Suppressor macrophage (primary cell): ENCODE data around the gene NMUR1.
"Not testable (repeated sequence)": the region's sequence is repeated elsewhere in the genome, so short reads cannot be mapped to it uniquely, and the experiment has no call there.

ENCODE experiments used
- DNase-seq, 4 experiments: peaks; one replicate each; pipeline ENCODE4 v3.0.0-alpha.2; 2020 to 2022
- total RNA-seq, 17 experiments: gene quantifications; one replicate each; lab custom pipeline; 2026; ENCODE audit warnings: mixed read lengths in 6 of 17, inconsistent platforms in 3 of 17; lab: John Stamatoyannopoulos, UW

The NMUR1 gene
- total RNA-seq, result 0 to 2.8 (median 0) reads per million in 17 experiments

- peak; percentile 52 to 82 (median 71) for DNase-seq
Measured at GRCh38 chr2:231530099-231531011, at the start of gene NMUR1. Gene NMUR1, minus strand, starts transcription at chr2:231530445. Its CDS starts 84 bp downstream, at chr2:231530361.

GRCh38 chr2:231579560-231579959, 49.3 kb upstream of the NMUR1 start:
- no peak for DNase-seq

- not testable (repeated sequence) for DNase-seq
Measured at GRCh38 chr2:231578655-231579054, 48.4 kb upstream of the NMUR1 start.

- no peak for DNase-seq
Measured at GRCh38 chr2:231576465-231576864, 46.2 kb upstream of the NMUR1 start.

- DNase-seq, result no peak
Measured at GRCh38 chr2:231575612-231576256, 45.5 kb upstream of the NMUR1 start.

- DNase-seq, result no peak
Measured at GRCh38 chr2:231573698-231574421, 43.6 kb upstream of the NMUR1 start.

- DNase-seq, result no peak
Measured at GRCh38 chr2:231573096-231573495, 42.9 kb upstream of the NMUR1 start.

GRCh38 chr2:231571661-231572191, 41.5 kb upstream of the NMUR1 start:
- DNase-seq, result no peak

- not testable (repeated sequence) for DNase-seq
Measured at GRCh38 chr2:231570915-231571314, 40.7 kb upstream of the NMUR1 start.

GRCh38 chr2:231568785-231569435, 38.7 kb upstream of the NMUR1 start:
- no peak for DNase-seq

GRCh38 chr2:231568098-231568784, 38.0 kb upstream of the NMUR1 start:
- no peak for DNase-seq

- DNase-seq, result no peak
Measured at GRCh38 chr2:231567159-231567558, 36.9 kb upstream of the NMUR1 start.

- DNase-seq, result no peak
Measured at GRCh38 chr2:231565887-231566594, 35.8 kb upstream of the NMUR1 start.

- DNase-seq, result peak; percentile 64 to 79 (median 73)
Measured at GRCh38 chr2:231563378-231563961, 33.2 kb upstream of the NMUR1 start.

- peak; percentile 83 to 95 (median 90) for DNase-seq
Measured at GRCh38 chr2:231557571-231558217, 27.4 kb upstream of the NMUR1 start.

- no peak for DNase-seq
Measured at GRCh38 chr2:231556981-231557380, 26.7 kb upstream of the NMUR1 start.

- DNase-seq, result not testable (repeated sequence)
Measured at GRCh38 chr2:231556496-231556895, 26.3 kb upstream of the NMUR1 start.

GRCh38 chr2:231554748-231555545, 24.7 kb upstream of the NMUR1 start:
- peak; percentile 62 to 80 (median 75) for DNase-seq

- DNase-seq, result no peak
Measured at GRCh38 chr2:231554327-231554726, 24.1 kb upstream of the NMUR1 start.
